ENCODE results near the gene MX2. TPM values are rescaled to one million over a fixed set of nuclear protein-coding genes. Genes with fewer than 3 reads are reported as not detected.

Gene MX2
- total and polyA plus RNA-seq, 3 donors from 2014 or later = 8.4 to 12.8 (median 10.1) TPM

DNA sequence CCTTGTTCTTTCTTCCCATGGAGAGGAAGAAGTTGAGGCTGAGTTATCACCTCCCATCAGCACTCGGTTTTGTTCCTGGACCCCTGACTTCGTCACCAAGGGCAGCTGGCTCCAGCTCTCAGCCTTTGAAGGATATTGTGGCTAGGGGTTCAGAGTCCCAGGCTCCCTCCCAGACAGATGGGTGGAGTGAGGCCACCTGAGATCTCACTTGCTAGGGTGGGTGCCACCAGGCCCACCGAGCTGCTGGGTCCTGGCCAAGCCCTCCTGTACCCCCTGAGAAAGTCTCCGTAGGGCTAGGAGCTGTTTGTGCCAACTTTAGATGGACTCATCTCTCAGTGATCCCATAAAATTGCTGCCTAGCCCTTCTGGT lies 6.9 kb downstream of the MX2 start:
- 53 to 74% methylated on average over 4 of the region's 4 CpGs for WGBS, 2 donors

DNA sequence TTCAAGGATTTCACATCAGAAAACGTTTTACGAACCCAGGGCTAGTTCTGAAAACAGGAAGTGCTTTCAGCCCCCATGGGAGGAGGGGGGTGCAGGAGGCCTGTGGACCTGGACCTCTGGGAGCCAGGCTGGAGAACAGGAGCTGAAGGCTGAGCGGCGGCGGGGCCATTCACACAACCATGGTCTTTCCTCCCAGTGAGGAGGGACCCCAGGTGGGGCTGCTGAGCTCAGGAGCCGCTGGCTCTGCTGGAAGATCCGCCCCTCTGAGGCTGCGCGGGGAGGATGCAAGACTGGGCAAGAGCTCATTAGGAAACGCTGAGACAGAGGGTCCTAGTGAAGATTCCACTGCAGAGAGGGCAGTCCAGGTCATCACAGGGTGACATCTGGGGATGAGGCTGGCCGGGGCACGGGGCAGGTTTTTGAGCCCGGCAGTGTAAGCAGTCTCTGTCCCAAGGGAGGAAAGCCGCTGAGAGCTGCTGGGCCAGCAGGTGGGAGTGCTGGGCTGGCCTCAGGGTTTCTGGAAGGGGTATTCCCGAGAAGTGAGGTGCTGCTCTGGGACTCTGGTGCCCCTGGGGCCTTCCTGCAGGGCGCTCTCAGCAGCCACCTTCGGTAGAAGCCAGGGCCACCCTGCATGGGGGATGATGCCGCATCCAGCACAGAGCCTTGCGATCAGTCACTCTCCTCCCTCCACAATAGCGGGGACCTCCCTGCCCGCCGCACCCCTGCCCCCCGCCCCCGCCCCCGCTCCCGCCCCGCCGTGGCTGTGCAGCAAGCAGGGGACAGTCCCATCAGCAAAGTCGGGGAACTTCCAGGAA lies 7.5 kb downstream of the MX2 start:
- Histone ChIP-seq H3K36me3 (ENCODE audit: low read depth, missing control alignments) (no peaks in the 10 kb centered on the region), H3K27me3 (no peaks in the 10 kb centered on the region), H3K9me3 (no peaks in the 10 kb centered on the region), H3K4me1 (peaks cover 9% of the 10 kb centered on the region), H3K4me3 (peak overlapping the region; percentile 39 to 61), H3K27ac (peak overlapping the region in 1 of 2 donors; percentile 24)
- intact Hi-C loops (cut with DNase I; ENCODE audit: low total_unique reads) = no loop called here
- no peak for TF ChIP-seq POLR2A (IDR thresholded peaks at IDR 0.05)
- TF ChIP-seq, protein P1, sequence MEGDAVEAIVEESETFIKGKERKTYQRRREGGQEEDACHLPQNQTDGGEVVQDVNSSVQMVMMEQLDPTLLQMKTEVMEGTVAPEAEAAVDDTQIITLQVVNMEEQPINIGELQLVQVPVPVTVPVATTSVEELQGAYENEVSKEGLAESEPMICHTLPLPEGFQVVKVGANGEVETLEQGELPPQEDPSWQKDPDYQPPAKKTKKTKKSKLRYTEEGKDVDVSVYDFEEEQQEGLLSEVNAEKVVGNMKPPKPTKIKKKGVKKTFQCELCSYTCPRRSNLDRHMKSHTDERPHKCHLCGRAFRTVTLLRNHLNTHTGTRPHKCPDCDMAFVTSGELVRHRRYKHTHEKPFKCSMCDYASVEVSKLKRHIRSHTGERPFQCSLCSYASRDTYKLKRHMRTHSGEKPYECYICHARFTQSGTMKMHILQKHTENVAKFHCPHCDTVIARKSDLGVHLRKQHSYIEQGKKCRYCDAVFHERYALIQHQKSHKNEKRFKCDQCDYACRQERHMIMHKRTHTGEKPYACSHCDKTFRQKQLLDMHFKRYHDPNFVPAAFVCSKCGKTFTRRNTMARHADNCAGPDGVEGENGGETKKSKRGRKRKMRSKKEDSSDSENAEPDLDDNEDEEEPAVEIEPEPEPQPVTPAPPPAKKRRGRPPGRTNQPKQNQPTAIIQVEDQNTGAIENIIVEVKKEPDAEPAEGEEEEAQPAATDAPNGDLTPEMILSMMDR (IDR thresholded peaks at IDR 0.05) = no peak
- peak; percentile 25 for DNase-seq
- WGBS, 2 donors = 7 to 10% methylated on average over 16 to 29 of the region's 29 CpGs

More for the DNA sequence above, 6.9 kb downstream of the MX2 start:
- no peaks in the 10 kb centered on the region for H3K27me3 ChIP-seq
- H3K27ac ChIP-seq = peak overlapping the region in 1 of 2 donors; percentile 24
- DNase-seq = no peak
- no peaks in the 10 kb centered on the region for H3K9me3 ChIP-seq
- intact Hi-C loops (cut with DNase I; ENCODE audit: low total_unique reads) = no loop called here
- H3K4me3 ChIP-seq = peak overlapping the region in 1 of 2 donors; percentile 61
- TF ChIP-seq, protein P1 (IDR thresholded peaks at IDR 0.05) = no peak
- no peak for TF ChIP-seq POLR2A (IDR thresholded peaks at IDR 0.05)
- no peaks in the 10 kb centered on the region for H3K36me3 ChIP-seq (ENCODE audit: low read depth, missing control alignments)
- peaks cover 9% of the 10 kb centered on the region for H3K4me1 ChIP-seq

DNA sequence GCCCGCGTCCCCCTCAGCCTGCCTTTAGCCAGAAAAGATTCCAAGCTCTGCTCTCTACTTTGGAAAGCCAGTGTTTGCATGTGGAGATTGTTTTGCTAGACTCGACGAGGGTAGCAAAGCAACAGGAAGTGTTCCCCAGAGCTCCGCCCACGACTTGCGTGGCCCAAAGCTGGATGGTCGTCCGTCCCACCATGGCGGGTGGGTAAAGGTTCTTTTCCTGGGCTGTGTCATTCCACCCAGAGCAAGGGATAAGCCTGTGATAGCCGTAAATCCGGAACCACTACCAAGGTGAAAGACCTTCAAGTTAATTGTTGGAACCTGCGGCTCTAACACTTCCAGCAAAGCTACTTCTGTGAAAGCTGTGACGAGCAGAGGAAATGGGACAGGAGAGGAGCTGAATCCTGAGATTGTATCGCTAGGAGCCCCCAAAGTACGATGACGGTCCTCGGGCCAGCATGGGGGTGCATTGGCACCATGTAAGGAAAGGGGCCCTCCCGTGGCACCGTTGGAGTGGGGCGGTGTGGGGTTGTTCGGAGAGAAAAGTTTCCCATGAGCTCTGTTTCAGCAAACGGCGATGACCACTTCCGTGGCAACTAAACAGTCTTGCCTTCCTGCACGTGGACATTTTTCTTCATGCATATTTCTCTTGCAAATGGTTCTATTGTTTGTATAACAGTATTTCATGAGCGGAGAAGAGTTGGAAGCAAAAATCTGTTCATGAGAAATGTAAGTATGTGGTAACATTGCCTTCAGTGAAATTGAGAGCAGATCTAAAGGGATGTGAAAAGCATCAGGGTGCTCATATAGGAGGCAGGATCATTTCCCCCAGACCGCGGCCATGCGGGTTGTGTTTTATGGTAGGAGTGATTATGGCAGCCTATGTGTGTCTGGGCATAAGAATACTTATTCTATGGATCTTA lies 8.4 kb downstream of the MX2 start:
- DNase-seq = no peak
- H3K27me3 ChIP-seq = no peaks in the 10 kb centered on the region
- no peaks in the 10 kb centered on the region for H3K36me3 ChIP-seq (ENCODE audit: low read depth, missing control alignments)
- intact Hi-C loops (cut with DNase I; ENCODE audit: low total_unique reads) = no loop called here
- H3K9me3 ChIP-seq = no peaks in the 10 kb centered on the region
- peak overlapping the region; percentile 39 to 61 for H3K4me3 ChIP-seq
- no peak for TF ChIP-seq POLR2A (IDR thresholded peaks at IDR 0.05)
- TF ChIP-seq, protein P1 (IDR thresholded peaks at IDR 0.05) = no peak
- 50 to 58% methylated on average over 23 to 30 of the region's 30 CpGs for WGBS, 2 donors
- H3K27ac ChIP-seq = peak overlapping the region in 1 of 2 donors; percentile 19
- peaks cover 9% of the 10 kb centered on the region for H3K4me1 ChIP-seq

DNA sequence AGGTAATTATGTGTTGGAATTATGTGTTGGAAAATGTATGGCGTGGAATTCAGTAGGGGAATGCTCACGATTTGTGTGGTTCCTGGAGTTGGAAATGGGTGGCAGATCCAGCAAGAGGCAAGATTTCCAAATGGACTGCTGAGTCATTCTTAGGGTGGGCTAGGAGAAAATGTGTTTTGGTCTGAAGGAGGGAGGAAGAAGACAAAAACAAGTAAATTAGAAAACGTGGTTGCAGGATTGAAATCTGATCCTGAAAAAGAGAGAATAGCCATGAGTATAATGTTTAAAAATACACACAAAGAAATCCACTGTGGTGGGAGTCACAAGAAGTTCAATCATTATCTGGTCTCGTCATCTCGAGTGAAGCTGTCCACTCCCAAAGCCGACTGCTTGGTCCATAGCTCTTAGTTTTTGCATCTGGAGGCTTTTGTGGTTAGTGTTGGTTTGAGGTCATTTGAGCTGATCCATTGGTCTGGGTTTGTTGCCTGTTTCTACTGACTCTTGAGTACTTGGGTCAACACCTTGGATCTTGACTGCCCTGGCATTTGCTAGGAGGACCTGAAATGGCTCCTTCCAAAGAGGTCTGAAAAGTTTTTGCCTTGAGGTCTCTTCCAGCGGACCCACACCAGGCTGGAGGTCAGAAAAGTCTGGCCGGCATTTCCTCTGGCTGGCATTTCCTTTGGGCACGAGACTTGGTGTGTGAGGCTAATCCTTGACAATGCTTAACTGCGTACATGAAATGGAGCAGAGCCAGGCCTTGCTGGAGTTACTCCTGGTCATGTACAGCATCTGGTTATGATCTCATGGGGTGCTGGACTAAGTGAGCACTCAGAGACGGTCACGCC lies 9.2 kb downstream of the MX2 start:
- no peak overlapping the region for H3K27ac ChIP-seq
- DNase-seq = no peak
- 72 to 78% methylated on average over 12 of the region's 12 CpGs for WGBS, 2 donors
- H3K36me3 ChIP-seq (ENCODE audit: low read depth, missing control alignments) = no peaks in the 10 kb centered on the region
- H3K4me1 ChIP-seq = peaks cover 9% of the 10 kb centered on the region
- H3K27me3 ChIP-seq = no peaks in the 10 kb centered on the region
- intact Hi-C loops (cut with DNase I; ENCODE audit: low total_unique reads) = no loop called here
- H3K9me3 ChIP-seq = no peaks in the 10 kb centered on the region
- H3K4me3 ChIP-seq = peak overlapping the region in 1 of 2 donors; percentile 61
- TF ChIP-seq POLR2A (IDR thresholded peaks at IDR 0.05) = no peak
- TF ChIP-seq, protein P1 (IDR thresholded peaks at IDR 0.05) = no peak
